Adrenal gland (tissue), 12 donors: ENCODE data around the gene SNX20. TPM values are rescaled to one million over a fixed set of nuclear protein-coding genes. Genes with fewer than 3 reads are reported as not detected.

Experiments used
- DNase-seq, 7 donors: peaks; one replicate each; pipeline ENCODE4 v3.0.0-alpha.2; 2019 to 2020
- H3K27ac ChIP-seq, 5 donors: fragments of 200-600 bp; sonication (generic) in 4 of 5; 1 replicate in 3 of 5; 2 replicates in 2 of 5; pipeline versions ENCODE4 v1.5.1 to v1.8.0; 2016 to 2020; ENCODE audit warnings: mild to moderate bottlenecking in 1 of 5
- H3K27me3 ChIP-seq: fragments of 200-600 bp; 2 replicates; pipeline ENCODE4 v1.8.0; 2021
- H3K36me3 ChIP-seq, 2 donors: fragments of 200-600 bp; replicated peaks in 1 of 2; 1 replicate in 1 of 2; 2 replicates in 1 of 2; pipeline versions ENCODE4 v1.5.1 to v1.8.0; 2018 to 2022
- H3K4me1 ChIP-seq, 2 donors: fragments of 200-600 bp; replicated peaks in 1 of 2; 1 replicate in 1 of 2; 2 replicates in 1 of 2; pipeline versions ENCODE4 v1.5.1 to v1.8.0; 2018 to 2021
- H3K4me3 ChIP-seq, 4 donors: fragments of 200-600 bp; sonication (generic) in 3 of 4; one replicate each; pipeline ENCODE4 v1.5.1; 2016 to 2018
- H3K9me3 ChIP-seq, 3 donors: fragments of 200-600 bp; sonication (generic) in 1 of 3; replicated peaks in 1 of 3; 1 replicate in 2 of 3; 2 replicates in 1 of 3; pipeline versions ENCODE4 v1.5.1 to v1.8.0; 2016 to 2021
- POLR2A ChIP-seq, 2 donors: fragments of 450-650 bp; IDR thresholded peaks; one replicate each; pipeline ENCODE4 v1.6.1; 2017; ENCODE audit warnings: antibody characterized with exemption in 2 of 2, mild to moderate bottlenecking in 2 of 2, moderate library complexity in 1 of 2
- WGBS, 4 donors: extraction: QIAGEN DNeasy Blood & Tissue Kit in 2 of 4; methylation state at CpG; one replicate each; pipeline versions ENCODE4 v1.1.5 to v1.1.7; 2013 to 2017; 5-methylcytosine and 5-hydroxymethylcytosine counted together
- intact Hi-C, 2 donors: fragments of 100-400 bp; cut with DNase I; formaldehyde crosslinking; loops; one replicate each; pipeline versions ENCODE4 v1.14.1 to v1.15.0; 2022 to 2023
- polyA plus RNA-seq, 3 donors: library from polyadenylated mRNA; stranded (reverse); fragments of 200-250 nt in 2 of 3; fragments of 350-450 nt in 1 of 3; fragmentation: Illumina TruSeq in 1 of 3; extraction: RNeasy Lipid Tissue Mini Kit (QIAGEN cat#74804) in 1 of 3; gene quantifications; one replicate each; pipeline ENCODE4 v1.2.3, GENCODE V29; 2013 to 2014
- total RNA-seq, 9 donors: library from RNA; depleted of rRNA in 4 of 9; stranded (reverse); fragments of >200 nt in 4 of 9; fragments of 120-200 nt in 1 of 9; fragmentation: NEBNext Ultra II Directional in 1 of 9; extraction: Animal tissue kit (Norgen Biotek cat#: 25700) in 1 of 9; gene quantifications; one replicate each; pipeline versions ENCODE4 v1.1.0 to v1.2.4, GENCODE V29; 2013 to 2023
- TF ChIP-seq, protein P1 (sequence below), 6 experiments: fragments of 450-650 bp in 4 of 6; fragments of 200-600 bp in 2 of 6; sonication (generic) in 1 of 6; IDR thresholded peaks; 1 replicate in 5 of 6; 2 replicates in 1 of 6; pipeline versions ENCODE4 v1.5.1 to v1.8.0; 2016 to 2021; ENCODE audit warnings: antibody characterized with exemption in 6 of 6, mild to moderate bottlenecking in 2 of 6, moderate library complexity in 1 of 6
- donor health status: healthy with polysubstance abuse.
- donor health status: Bipolar disorder and iron deficiency.
- donor health status: DM: yes; HTN: yes; CAD: no.
- donor health status: DM: no; HTN: no; CAD: no.
- donor health status: DM: no; HTN: no; CAD: no.
- donor health status: DM: yes; HTN: yes; CAD: no.

Gene SNX20
- total and polyA plus RNA-seq, 12 donors, result 0.12 to 4.0 (median 2.6) TPM

DNA sequence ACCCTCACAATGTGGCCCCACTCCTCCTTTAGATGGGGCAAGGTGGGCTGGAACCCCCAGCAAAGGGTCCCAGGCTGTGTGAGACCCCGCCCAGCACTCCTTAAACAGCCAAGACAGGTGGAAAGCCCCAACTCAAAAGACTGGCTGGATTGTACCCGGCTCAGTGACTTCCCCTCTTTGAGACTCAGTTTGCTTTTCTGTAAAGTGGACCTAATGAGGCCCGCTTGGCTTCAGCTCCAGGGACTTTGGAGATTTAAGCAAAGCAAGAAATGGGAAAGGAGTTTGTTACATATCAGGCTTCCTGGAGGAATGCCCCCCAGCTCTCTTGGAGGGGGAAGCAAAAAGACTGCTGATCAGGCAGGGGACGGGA lies 39.3 kb downstream of the SNX20 start:
- peaks cover 0 to 9% of the 10 kb centered on the region in 2 donors for H3K4me1 ChIP-seq
- no peaks in the 10 kb centered on the region for H3K36me3 ChIP-seq
- intact Hi-C loops, result loop anchor here (10.0 kb wide), 2 partner anchors 97 to 407 kb away; partner anchors contain the start of gene NKD1 (in 1 of the 2)
- no peak for TF ChIP-seq POLR2A (IDR thresholded peaks at IDR 0.05)
- TF ChIP-seq, protein P1, sequence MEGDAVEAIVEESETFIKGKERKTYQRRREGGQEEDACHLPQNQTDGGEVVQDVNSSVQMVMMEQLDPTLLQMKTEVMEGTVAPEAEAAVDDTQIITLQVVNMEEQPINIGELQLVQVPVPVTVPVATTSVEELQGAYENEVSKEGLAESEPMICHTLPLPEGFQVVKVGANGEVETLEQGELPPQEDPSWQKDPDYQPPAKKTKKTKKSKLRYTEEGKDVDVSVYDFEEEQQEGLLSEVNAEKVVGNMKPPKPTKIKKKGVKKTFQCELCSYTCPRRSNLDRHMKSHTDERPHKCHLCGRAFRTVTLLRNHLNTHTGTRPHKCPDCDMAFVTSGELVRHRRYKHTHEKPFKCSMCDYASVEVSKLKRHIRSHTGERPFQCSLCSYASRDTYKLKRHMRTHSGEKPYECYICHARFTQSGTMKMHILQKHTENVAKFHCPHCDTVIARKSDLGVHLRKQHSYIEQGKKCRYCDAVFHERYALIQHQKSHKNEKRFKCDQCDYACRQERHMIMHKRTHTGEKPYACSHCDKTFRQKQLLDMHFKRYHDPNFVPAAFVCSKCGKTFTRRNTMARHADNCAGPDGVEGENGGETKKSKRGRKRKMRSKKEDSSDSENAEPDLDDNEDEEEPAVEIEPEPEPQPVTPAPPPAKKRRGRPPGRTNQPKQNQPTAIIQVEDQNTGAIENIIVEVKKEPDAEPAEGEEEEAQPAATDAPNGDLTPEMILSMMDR (IDR thresholded peaks at IDR 0.05), result no peak
- no peak for DNase-seq
- WGBS, 4 donors, result 91 to 97% (median 92%) methylated on average over 3 to 4 of the region's 4 CpGs
- H3K4me3 ChIP-seq, result no peak overlapping the region
- no peaks in the 10 kb centered on the region for H3K9me3 ChIP-seq
- H3K27ac ChIP-seq, result no peak overlapping the region
- no peaks in the 10 kb centered on the region for H3K27me3 ChIP-seq

DNA sequence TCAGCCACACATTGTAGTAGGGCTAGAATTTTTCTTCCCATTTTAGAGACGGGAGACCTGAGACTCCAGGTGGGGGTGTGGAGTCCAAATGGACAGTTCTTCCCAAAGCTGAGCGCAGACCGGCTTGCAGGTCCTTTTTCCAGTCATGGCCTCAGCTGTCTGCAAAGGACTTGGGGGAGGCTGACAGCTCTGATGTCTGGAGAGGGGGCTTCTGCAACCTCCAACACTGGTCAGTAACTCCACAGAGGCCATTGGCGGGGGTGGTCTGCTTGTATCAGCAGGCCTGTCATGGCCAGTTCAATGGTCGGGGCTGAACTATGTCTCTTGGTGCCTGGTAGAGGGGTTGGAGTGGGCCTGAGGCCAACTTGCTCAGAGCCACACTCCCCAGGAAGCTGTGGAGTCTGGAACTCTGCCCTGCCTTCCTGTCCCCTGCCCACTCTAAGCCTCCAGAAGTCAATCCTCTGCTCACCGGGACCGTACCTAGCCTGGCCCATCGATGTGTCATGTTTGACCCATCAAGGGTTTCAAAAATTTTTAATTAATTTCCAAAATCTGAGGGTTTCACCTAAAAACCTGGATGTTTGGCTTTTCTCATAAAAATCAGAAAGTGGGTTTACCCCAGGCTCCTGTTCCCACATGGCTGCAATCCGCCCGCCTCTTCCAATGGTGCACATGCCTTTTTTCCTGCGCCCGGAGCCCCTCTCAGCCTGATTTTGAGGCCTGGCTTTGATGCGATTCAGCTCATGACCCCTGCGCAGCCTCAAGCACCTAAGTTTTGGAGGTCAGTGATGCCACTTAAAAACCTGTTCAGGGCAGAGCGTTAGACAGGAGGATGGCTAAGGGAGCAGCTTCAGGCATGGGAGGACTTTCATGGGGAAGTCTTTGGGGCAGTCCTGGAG lies 39.9 kb downstream of the SNX20 start:
- TF ChIP-seq, protein P1 (IDR thresholded peaks at IDR 0.05), result no peak
- TF ChIP-seq POLR2A (IDR thresholded peaks at IDR 0.05), result no peak
- intact Hi-C loops, result loop anchor here (10.0 kb wide), 2 partner anchors 96 to 406 kb away; partner anchors contain the start of gene NKD1 (in 1 of the 2)
- whole genome bisulfite sequencing, 4 donors, result 80 to 89% (median 88%) methylated on average over 12 to 15 of the region's 15 CpGs

GRCh38 chr16:50640391-50640790 lies 40.7 kb downstream of the SNX20 start:
- Histone ChIP-seq H3K27me3 (no peaks in the 10 kb centered on the region), H3K36me3 (no peaks in the 10 kb centered on the region), H3K4me3 (no peak overlapping the region), H3K9me3 (no peaks in the 10 kb centered on the region), H3K27ac (no peak overlapping the region), H3K4me1 (peaks cover 0 to 9% of the 10 kb centered on the region in 2 donors)
- TF ChIP-seq, protein P1 (IDR thresholded peaks at IDR 0.05), result no peak
- no peak for TF ChIP-seq POLR2A (IDR thresholded peaks at IDR 0.05)
- intact Hi-C loops, result loop anchor here (10.0 kb wide), 2 partner anchors 96 to 406 kb away; partner anchors contain the start of gene NKD1 (in 1 of the 2)
- DNase-seq, result no peak
- WGBS, 4 donors, result 72 to 89% (median 77%) methylated on average over 1 of the region's 1 CpG

More for the DNA sequence above, 39.9 kb downstream of the SNX20 start:
- DNase-seq, result no peak
- no peaks in the 10 kb centered on the region for H3K36me3 ChIP-seq
- no peak overlapping the region for H3K27ac ChIP-seq
- no peaks in the 10 kb centered on the region for H3K9me3 ChIP-seq
- H3K27me3 ChIP-seq, result no peaks in the 10 kb centered on the region
- peaks cover 0 to 9% of the 10 kb centered on the region in 2 donors for H3K4me1 ChIP-seq
- H3K4me3 ChIP-seq, result no peak overlapping the region

DNA sequence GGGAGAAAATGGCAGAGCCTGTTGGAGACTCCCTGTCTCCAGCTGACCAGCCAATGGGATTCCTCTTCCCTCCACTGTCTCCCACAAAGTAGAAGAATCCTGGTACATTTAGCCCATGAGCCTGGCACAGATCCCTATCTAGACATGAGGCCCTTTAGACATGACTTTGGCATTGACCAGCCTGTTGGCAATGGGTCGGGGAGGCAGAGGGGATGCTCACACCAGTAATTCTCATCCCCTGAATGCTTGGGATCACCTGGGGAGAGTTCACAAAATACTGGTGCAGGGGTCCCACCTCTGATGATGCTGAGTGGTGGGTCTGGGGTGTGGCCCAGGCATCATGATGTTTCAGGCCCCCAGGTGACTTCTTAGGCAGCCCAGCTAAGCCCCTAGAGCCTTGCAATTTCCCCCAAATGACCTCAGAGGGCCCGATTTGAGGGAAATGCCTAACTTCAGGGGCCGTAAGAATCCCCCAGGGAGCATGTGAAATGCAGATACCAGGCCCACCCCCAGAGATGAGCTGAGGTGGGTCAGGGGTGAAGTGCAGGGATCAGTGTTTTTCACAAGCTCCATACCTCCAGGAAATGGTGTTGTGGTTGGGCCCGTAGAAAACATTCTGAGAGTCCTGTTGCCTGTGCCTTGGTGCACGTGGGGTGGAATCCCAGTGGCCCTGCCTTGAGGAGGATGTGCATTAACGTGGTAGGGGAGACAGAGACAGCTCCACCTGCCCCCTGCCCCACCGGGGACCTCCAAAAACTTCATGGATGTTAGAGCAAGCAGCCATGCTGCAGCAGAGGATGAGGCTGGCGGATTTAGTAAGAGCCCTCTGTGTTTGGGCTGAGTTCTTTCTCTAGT lies 42.1 kb downstream of the SNX20 start:
- H3K4me3 ChIP-seq, result no peak overlapping the region
- WGBS, 4 donors, result 87 to 94% (median 91%) methylated on average over 5 to 8 of the region's 8 CpGs
- DNase-seq, result no peak
- intact Hi-C loops, result no loop called here
- H3K36me3 ChIP-seq, result no peaks in the 10 kb centered on the region
- peaks cover 0 to 9% of the 10 kb centered on the region in 2 donors for H3K4me1 ChIP-seq
- no peak overlapping the region for H3K27ac ChIP-seq
- no peaks in the 10 kb centered on the region for H3K27me3 ChIP-seq
- no peak for TF ChIP-seq POLR2A (IDR thresholded peaks at IDR 0.05)
- TF ChIP-seq, protein P1 (IDR thresholded peaks at IDR 0.05), result no peak
- no peaks in the 10 kb centered on the region for H3K9me3 ChIP-seq
